GM19193 (cell line): ENCODE measurements around the gene GDNF.

Source experiments
- POLR2A ChIP-seq: IDR thresholded peaks from 4 replicates; pipeline ENCODE4 v1.6.1; 2011; ENCODE audit not compliant: insufficient read depth, insufficient read length; ENCODE audit errors: extremely low read depth

The GDNF gene

GRCh38 chr5:37839407-37840052, at the start of gene GDNF:
Gene GDNF (minus strand): TSS chr5:37840041. CDS start chr5:37834796, 5,245 bp downstream.
- no peak for TF ChIP-seq POLR2A

GRCh38 chr5:37888476-37888875, 48.6 kb upstream of the GDNF start:
- TF ChIP-seq POLR2A, result no peak

GRCh38 chr5:37886242-37886905, 46.5 kb upstream of the GDNF start:
- no peak for TF ChIP-seq POLR2A

GRCh38 chr5:37882636-37883035, 42.8 kb upstream of the GDNF start:
- TF ChIP-seq POLR2A, result no peak

GRCh38 chr5:37881359-37881758, 41.5 kb upstream of the GDNF start:
- TF ChIP-seq POLR2A, result no peak

GRCh38 chr5:37876943-37877342, 37.1 kb upstream of the GDNF start:
- TF ChIP-seq POLR2A, result no peak

- no peak for TF ChIP-seq POLR2A
Observed at GRCh38 chr5:37876245-37876644, 36.4 kb upstream of the GDNF start.

- TF ChIP-seq POLR2A, result no peak
Observed at GRCh38 chr5:37875051-37875787, 35.4 kb upstream of the GDNF start.

GRCh38 chr5:37873988-37874387, 34.1 kb upstream of the GDNF start:
- no peak for TF ChIP-seq POLR2A

GRCh38 chr5:37871023-37871815, 31.4 kb upstream of the GDNF start:
- no peak for TF ChIP-seq POLR2A

GRCh38 chr5:37869216-37869615, 29.4 kb upstream of the GDNF start:
- TF ChIP-seq POLR2A, result no peak

GRCh38 chr5:37867654-37868053, 27.8 kb upstream of the GDNF start:
- TF ChIP-seq POLR2A, result no peak

- no peak for TF ChIP-seq POLR2A
Observed at GRCh38 chr5:37860206-37860605, 20.4 kb upstream of the GDNF start.

GRCh38 chr5:37859805-37860204, 20.0 kb upstream of the GDNF start:
- no peak for TF ChIP-seq POLR2A

GRCh38 chr5:37858250-37858649, 18.4 kb upstream of the GDNF start:
- no peak for TF ChIP-seq POLR2A

- no peak for TF ChIP-seq POLR2A
Observed at GRCh38 chr5:37857696-37858095, 17.9 kb upstream of the GDNF start.

- no peak for TF ChIP-seq POLR2A
Observed at GRCh38 chr5:37855438-37855837, 15.6 kb upstream of the GDNF start.
